MM.1S (cell line): ENCODE measurements around the gene ITIH4.

Experiments
- CTCF ChIP-seq: fragments of 300-600 bp; sonication (generic); IDR thresholded peaks from 2 replicates; pipeline ENCODE4 v1.5.1; 2016; ENCODE audit warnings: antibody characterized with exemption, low read length, mixed read lengths
- EZH2 ChIP-seq: fragments of 300-600 bp; sonication (generic); optimal IDR thresholded peaks from 2 replicates; pipeline ENCODE3; 2017; ENCODE audit warnings: low read depth, mild to moderate bottlenecking, antibody characterized with exemption, low read length, mixed read lengths

- TF ChIP-seq CTCF (no peak), EZH2 (no peak)
These were observed 53.1 kb downstream of the ITIH4 start, which contains the start of gene ITIH1 for GRCh38 chr3:52777127-52777958.
